ENCODE measurements around the gene CPSF7.

DNA sequence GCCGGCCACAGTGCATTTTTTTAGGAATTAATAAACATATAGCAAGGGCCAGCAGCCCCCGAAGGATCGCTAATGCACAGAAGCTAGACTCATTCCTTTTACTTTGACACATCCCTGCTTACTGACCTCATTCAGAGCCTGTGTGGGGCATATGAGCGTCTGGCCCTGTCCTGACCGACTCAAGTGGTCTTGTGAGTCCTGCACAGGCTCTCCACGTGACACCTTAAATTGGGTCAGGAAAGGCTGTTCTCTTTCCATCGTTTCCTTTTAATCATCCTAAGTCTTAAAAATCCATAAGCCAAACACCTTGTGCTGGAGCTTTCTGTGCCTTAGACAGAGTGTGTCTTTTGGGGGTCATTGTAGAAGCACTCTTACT, 18.8 kb upstream of the CPSF7 start:
- TF ChIP-seq CTCF (IDR thresholded peaks at IDR 0.05; ENCODE audit: insufficient read depth, low read length, poor library complexity, severe bottlenecking) (no peak), EZH2phosphoT487 (conservative IDR thresholded peaks at IDR 0.05; ENCODE audit: low read length) (no peak)
